Gastroesophageal sphincter (tissue), 3 donors: ENCODE results near the gene HDAC11.

Experiments used
- CTCF ChIP-seq, 4 experiments: fragments of 200-600 bp in 2 of 4; fragments of 450-650 bp in 2 of 4; sonication (generic) in 1 of 4; IDR thresholded peaks; one replicate each; pipeline ENCODE4 v1.5.1; 2017 to 2019; ENCODE audit warnings: antibody characterized with exemption in 4 of 4, mild to moderate bottlenecking in 2 of 4, moderate library complexity in 2 of 4
- EP300 ChIP-seq: sonication (generic); formaldehyde crosslinking; IDR thresholded peaks from one replicate; pipeline ENCODE4 v1.6.1; 2017; ENCODE audit warnings: antibody characterized with exemption, mild to moderate bottlenecking
- POLR2A ChIP-seq, 2 donors: fragments of 450-650 bp; IDR thresholded peaks; one replicate each; pipeline ENCODE4 v1.6.1; 2017; ENCODE audit warnings: antibody characterized with exemption in 2 of 2, mild to moderate bottlenecking in 2 of 2, moderate library complexity in 1 of 2
- POLR2AphosphoS5 ChIP-seq: sonication (generic); formaldehyde crosslinking; IDR thresholded peaks from one replicate; pipeline ENCODE4 v1.6.1; 2017; ENCODE audit warnings: antibody characterized with exemption

- TF ChIP-seq CTCF (IDR thresholded peaks at IDR 0.05) (no peak), EP300 (no peak), POLR2A (IDR thresholded peaks at IDR 0.05) (no peak), POLR2AphosphoS5 (no peak)
These were observed 11.3 kb downstream of the HDAC11 start for GRCh38 chr3:13491206-13491974.
